HG02938 (cell line): Measurements from ENCODE around the gene HEMK1.
A peak's percentile ranks its signal among the peaks of the same experiment; 100 is the strongest.

Experiments used
- ATAC-seq: cut with Tn5 transposase; IDR thresholded peaks from one replicate; pipeline ENCODE4 v1.9.1; 2021; ENCODE audit warnings: mild to moderate bottlenecking, moderate library complexity; ENCODE audit not compliant: unreplicated experiment

HEMK1 gene

DNA sequence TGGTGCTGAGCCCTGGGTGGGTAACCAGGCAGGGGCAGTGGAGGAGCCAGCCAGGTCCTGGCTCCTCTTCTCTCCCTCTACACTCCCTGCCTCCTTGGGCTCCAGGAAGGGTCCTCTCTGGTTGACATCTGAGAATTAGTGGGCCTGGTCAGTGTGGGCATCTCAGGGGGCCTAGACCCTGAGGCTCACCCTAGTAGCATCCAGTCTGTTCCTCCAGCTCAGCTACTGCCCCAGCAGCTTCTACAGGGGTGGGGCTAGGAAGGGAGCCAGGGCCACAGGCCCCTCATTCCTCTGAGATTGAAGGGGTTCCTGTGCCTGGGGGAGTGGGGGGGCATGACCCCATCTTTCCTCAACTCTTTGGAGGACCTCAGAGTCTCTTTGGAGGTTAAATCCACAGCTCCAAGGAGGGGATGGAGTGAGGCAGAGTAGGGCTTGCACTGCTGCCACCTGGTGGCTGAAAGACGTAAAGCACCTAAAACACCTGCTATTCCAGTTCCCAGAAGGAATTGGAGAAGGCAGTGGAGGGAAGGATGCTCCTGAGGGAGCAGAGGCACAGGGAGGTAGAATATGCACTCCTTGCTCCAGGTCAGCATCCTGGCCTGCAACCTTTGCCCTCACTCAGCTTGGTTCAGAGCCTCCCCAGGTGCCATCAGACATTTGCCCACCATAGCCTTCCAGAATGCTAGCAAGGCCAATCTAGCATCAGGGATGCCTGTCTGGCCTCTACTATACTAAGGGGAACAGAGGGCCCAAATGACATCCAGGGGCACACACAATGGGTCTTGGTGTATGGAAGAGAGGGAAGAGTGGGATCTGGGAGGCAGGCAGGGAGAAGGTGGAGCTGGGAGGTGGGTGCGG, 26.9 kb upstream of the HEMK1 start:
- ATAC-seq, result no peak

DNA sequence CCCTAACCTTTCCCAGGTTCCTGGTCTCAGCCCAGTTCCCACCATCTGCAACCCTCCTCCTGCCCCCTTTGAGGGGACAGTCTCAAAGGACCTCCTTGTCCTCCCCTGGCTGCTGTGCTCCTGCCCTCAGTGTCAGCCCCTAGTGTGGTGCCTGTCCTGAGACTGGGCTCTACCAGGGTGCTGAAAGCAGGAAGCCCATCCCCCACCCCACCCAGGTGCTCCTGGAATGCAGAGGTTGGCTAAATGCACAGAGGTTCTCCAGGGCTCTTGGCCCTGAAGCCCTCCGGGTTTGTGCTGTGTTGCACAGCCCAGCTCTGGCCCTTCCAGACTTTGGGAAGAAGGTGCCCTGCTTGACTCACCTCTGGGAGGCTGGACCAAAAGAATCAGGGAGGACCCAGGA, 23.5 kb upstream of the HEMK1 start:
- ATAC-seq, result no peak

DNA sequence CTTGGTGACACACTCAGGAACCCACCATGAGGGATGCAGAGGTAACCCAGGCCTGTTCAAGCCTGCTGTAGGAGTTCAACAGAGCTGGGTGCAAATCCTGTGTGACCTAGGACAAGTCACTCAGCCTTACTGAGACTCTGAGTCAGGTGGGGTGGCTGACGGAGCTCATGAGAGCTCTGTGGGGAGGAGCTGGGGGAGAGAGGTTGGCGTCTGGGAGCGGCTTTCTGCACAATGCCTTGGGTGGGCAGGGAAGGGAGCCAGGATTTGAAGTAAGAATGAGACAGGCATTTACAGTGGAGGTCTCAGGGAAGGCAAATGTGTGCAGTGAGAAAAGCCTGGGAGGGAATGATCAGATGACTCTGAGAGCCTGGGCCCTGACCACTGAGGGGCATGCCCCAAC, 20.1 kb upstream of the HEMK1 start:
- no peak for ATAC-seq

DNA sequence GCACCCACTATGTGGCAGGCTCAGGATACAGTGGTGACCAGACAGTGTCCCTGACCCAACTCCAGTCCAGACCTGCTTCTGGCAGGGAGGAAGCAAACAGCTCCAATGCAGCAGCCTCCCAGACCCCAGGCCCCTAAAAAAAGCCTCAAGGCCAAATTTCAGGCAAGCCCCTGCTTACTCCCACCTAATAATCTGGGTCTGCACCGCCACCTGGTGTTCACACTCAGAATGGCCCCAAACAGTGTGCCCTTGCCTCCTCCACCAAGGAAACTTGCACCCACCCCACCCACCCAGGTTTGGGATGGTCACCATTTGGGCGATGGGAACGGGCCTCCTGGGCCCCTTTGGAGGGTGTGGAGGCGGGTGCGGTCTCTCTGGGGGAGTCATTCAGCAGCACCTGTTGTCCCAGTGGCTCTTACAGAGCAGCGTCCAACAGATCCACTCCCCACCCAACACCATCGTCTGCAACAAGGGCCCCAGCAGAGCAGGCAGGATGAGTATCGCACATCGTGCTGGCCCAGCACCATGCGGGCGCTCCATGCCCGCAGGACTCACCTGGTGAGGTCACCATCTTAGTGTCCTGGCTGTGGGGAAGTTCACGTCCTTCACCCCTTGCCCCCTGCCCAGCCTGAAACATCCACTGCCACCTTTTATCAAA, 19.1 kb upstream of the HEMK1 start:
- peak; percentile 52 for ATAC-seq

DNA sequence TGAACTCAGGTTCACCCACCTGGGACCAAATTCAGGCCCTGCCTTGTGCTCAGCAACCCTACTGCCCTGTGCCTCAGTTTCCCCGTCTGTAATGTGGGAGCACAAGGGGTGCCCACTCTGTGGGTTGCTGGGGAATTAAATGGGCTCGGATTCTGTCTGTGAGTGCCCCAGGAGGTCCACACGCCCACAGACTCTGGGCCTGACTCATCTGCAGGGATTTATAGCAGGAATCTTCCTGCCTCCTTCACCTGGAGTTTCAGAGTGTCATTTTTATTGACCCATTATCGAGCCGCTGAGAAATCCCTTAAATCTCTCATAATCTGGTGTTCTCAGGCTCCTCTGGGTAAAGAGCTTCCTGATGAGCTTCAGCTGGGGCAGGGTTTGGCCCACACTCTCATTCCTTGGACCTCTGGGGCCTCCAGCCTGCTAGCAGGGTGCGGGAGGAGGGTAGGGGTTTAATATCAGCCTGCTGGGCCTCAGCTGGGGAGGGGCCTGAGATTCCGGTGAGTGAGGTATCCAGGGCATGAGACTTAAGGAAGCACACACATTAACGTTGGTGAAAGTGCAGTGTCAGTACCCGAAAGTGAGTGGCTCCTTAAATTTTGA, 18.2 kb upstream of the HEMK1 start:
- ATAC-seq, result no peak

DNA sequence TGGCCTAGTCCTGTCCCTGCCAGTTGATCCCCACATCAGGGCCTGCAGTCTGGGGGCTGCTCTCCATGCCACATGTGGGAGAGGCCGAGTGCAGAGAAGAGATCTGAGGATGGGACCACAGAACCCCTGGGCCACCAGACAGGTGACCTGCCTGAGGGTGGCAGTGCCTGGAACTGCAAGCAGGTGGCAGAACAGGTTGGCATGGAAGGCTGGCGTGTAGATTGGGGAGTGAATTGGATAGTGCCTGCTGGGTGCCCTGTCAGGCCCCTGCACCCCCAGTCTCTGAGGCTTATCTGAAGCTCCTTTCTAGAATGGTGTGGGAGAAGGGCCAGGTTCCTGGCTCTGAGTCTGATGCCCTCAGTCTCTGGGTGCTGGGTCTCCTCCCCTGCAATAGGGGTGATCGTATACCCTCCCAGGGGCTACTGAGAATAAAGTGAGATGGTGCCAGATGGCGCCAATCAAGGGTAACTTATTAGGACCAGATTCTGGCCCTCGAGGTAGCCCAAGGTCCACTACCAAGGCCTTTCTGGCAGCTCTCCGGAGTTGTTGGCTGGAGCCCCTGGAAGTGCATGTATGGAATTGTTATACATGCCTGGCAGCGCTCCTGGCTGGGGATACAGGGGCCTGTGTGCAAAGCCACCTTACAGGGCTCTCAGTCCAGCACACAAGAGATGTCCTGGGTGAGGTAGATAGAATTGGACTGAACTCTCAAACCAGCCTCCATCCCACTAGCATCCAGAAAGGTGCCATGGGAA, 17.5 kb upstream of the HEMK1 start:
- no peak for ATAC-seq

DNA sequence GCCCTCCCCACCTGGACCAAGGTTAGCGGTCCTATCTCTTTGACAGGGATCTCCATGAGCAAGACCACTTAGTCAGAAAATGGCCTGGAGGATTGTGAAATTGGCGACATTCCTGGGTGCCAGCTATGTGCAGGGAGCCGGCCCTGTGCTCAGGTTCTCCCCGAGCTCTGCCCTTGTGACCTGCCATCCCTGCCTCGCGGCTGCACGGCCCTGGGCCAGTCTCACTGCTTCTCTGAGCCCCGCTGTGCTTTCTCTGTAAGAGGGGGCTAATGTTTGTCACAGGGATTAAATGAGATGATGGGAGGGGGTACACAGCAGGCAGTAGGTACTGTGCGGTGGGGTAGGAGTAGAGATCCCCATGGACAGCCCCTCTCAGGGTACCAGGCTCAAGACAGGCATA, 16.7 kb upstream of the HEMK1 start:
- no peak for ATAC-seq

DNA sequence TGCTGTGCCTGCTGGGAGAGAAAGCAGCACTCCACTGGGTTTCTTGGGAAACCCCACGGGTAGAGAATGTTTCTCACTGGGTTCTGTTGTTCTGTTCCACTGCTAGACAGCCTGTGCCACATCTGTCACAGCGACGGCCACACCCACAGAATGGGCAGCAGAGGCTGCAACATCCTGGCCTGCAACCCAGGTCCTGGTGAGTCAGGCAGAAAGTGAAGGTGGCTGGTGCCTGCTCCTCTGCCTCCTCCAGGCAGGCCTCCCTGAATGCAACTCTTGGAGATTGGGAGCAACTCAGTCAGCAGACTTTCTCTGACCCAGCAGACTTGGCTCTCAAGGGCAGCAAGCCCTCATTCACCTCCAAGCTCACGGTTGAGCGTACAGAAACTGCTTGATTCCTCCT, 14.8 kb upstream of the HEMK1 start:
- ATAC-seq, result no peak

DNA sequence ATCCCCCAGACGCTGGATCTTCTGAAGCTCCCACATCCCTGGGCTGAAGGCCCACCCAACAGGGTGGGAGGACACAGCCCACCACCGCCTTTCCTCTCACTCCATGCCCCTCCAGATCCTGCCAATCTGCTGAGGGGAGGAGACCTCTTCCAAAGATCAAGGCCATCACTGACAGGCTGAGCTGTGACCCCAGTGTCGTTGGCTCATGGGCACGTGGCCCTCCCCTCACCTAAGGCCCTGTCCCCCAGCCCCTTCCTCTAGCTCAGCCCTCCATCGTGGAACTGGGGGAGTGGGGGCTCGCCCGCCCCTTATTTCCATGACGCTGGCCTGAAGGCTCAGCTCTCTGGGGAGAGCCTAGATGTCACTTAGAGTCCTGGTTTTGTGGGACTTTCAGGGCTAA, 12.2 kb upstream of the HEMK1 start:
- no peak for ATAC-seq

DNA sequence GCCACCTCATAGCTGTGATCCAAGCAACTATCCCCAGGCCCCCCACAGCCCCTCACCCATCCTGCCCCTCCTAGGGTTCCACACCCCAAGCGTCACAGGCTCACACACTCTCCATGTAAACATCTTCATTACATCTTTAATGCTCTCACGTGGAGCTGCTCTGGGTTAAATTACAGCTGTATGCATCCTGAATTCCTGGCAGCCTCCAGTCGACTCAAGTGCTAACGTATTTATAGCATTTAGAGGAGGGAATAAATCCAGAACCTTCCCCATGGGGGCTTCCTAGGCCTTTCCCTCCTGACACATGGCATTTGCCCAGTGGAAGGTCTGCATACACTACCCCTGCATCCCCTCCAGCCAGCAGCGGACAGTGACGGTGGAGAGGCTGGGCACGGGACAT, 11.4 kb upstream of the HEMK1 start:
- ATAC-seq, result no peak

DNA sequence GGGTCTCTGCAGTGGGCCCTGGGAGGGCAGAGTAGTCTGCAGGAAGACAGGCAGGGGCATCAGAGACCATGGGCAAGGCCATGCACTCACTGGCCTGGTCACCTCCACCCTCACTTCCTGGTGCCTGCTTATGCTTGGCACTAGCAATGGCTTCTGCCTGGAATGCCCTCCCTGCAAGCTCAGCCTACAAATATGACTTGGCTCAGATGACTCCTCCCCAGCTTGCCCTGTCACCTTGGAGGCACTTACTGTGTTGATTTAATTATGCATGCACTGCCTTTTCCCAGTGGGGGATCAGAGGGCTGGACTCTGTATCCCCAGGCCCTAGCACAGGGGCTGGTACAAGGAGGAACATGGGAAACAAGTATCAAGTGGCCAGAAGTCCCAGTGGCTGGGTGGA, 9.6 kb upstream of the HEMK1 start:
- no peak for ATAC-seq

DNA sequence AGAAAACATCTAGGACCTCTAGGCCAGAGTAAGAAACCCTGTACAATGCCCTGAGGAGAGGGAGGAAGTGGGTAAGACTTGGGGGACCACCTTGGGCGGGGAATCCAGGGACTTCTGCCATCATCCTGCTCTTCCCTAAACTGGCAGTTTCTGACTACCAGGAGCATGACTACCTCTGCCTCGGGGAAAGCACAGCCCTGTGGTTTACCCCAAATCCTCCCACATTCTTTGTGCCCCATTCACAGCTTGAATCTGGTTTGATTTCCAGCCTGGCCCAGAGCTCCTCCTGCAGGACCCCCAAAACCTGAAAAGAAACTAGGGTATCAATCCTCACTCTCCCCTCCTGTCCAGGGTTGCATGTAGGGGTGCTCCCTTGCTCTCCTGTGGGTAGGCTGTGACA, 6.5 kb upstream of the HEMK1 start:
- no peak for ATAC-seq

DNA sequence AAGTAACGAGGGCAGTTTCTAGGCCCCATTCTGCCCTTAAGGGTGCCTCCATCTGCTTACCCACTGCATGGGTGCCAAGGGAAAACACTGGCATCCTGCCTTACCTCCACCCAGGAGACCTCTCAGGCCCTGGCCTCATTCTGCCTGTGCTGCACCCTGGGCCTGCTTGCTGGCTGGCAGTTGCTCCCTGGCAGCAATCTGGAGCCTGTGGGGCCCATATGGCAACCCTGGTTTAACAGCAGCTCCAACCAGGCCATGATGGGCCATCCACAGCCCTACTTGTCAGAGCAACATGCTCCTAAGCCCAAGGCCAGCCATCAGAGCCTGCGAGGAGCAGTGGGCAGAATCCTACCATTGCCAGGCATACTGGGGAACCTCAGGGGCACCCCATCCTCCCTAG, 5.5 kb upstream of the HEMK1 start:
- ATAC-seq, result no peak

DNA sequence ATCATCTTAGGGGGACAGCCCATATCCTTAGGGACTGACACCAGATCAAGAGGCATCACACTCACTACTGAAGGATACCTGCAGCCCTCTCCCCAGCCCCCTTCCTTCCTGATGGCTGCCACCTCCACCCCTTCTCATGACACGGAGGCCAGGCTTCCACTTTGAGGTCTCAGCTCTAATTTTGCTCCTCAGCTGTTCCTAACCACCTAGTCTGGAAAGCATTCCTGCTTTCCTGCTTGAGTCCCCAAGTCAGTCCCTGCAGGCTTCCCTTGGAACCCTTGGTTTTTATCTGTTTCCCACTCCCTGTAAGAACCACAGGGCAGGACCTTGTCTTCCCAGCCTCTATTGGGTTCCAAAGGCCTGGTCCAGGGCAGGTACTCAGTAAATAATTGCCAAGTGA, 5.0 kb upstream of the HEMK1 start:
- no peak for ATAC-seq

DNA sequence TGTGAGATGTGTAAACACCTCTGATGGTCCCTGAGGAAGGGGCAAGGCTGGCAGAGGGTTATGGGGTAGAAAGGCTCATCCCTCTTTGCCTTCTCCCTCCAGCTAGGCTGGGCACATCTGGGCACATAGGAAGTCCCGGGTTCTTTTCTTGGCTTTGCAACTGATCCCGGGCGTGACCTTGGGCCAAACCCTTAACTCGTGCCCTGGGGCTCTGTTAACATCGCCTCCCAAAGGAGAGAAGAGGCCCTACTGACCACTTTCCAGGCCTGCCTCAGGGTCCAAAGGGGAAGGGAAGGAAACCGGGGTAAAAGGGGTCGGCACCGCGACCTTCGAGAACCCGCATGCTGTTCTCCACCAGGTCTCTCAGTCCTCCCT, 2.3 kb upstream of the HEMK1 start:
- no peak for ATAC-seq

DNA sequence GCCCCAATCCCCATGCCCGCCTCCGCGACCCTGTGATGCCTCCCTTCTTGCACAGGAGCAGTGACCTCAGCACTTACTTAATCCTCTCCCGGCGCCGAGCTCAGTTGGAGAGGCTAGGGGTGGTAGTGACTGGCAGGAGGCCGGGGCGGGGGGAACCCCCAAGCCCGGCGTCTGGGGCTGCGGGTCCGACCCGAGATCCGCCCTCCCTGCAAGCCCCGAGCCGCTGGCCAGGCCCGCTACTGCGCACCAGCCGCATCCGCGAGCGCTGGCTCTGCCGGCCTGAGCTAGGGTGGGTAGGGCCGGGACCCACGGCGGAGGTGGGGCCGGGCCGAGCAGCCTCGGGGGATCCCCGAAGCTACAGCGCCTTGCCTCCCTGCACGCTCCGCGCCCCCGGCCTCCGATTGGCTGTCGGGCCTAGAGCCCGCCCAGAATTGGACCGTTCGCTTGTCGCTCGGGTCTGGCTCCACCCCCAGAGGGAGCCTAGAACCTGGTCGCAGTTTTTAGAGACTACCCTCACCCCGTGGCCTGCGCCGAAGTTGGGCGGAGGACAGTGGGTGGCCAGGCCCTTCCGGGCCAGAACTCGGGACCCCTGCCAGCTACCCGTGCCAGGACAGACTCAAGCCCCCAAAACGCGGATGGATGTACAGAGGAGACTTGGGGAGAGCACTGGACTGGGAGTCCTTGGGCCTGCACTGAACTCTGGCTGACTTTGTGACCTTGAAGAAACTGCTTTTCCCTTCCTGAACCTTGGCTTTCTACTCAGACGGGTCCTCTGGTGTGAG, 1.7 kb upstream of the HEMK1 start, which contains the start of gene C3orf18:
TSS of gene C3orf18 (minus strand) at position 362 of the 782 bp plus-strand sequence. CDS start 2,048 bp downstream, outside the sequence.
- ATAC-seq, result peak; percentile 79

DNA sequence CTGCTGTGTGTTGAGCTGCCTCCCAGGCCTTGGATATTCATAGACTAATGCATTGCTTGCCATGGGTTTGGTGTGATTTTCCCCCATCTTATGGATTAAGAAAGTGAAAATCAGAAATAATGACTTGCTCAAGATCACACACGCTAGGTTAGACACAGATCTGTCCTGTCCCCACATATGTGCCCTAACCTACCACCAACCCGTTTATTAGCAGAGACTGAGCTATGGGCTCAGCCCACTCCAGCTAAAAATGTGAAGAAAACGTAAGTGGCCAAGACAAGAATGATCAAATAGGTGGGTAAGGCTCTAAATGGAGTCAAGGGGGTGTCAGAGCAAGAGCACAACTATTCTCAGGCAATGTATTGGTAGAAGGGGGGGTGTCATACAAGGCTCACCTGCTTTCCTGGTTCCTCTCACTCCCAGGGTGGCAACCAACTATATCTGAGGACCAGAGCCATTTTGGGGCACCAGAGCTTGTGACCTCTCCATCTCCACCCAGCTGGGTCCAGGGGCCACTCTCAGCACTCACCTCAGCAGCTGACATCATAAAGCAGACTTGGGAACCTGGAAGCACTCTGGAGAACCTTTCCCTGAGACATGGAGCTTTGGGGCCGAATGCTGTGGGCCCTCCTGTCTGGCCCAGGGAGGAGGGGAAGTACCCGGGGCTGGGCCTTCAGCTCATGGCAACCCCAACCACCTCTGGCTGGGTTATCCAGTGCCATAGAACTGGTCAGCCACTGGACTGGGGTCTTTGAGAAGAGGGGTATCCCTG, 1.4 kb downstream of the HEMK1 start:
- no peak for ATAC-seq

DNA sequence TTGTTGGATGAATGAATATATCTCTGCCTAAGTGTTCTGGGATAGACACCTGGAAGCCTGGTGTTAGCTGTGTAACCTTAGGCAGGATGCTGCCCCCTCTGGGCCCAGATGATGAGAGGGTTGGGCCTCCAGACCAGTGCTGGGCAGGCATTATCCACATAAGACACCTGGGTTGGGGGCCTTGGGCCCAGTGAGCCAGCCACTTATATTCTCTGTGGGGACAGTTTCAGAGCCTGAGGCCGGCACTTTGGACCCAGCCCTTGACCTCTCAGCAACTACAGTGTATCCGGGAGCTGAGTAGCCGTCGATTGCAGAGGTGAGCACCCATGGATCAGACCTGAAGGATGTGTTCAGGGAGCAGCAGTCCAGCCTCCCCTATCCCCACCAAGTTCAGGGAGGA, 2.2 kb downstream of the HEMK1 start:
- ATAC-seq, result no peak

DNA sequence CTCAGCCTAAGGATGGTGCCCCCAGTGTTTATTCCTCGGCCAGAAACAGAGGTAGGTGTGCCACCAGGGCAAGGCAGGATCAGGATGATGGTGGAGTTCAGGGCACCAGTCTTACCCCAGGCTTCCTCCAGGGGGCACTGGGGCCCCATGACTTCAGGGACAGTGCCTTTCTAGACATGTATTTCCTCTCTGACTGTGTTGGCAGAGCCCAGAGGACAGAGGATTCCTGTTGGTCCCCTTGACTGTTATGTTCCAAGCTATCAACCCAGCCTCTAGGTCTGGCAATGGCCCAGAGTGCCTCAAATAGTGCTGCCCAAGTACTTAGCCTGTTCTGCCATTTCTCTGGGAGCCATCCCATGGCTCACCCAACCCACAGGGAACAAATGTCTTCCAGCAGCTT, 2.8 kb downstream of the HEMK1 start:
- no peak for ATAC-seq
